AML-193 (cell line): ENCODE results near the gene C11orf21.

ENCODE experiments used
- DNase-seq, 2 experiments: peaks; one replicate each; lab custom pipeline; 2025; lab: John Stamatoyannopoulos, UW

C11orf21 gene

DNA sequence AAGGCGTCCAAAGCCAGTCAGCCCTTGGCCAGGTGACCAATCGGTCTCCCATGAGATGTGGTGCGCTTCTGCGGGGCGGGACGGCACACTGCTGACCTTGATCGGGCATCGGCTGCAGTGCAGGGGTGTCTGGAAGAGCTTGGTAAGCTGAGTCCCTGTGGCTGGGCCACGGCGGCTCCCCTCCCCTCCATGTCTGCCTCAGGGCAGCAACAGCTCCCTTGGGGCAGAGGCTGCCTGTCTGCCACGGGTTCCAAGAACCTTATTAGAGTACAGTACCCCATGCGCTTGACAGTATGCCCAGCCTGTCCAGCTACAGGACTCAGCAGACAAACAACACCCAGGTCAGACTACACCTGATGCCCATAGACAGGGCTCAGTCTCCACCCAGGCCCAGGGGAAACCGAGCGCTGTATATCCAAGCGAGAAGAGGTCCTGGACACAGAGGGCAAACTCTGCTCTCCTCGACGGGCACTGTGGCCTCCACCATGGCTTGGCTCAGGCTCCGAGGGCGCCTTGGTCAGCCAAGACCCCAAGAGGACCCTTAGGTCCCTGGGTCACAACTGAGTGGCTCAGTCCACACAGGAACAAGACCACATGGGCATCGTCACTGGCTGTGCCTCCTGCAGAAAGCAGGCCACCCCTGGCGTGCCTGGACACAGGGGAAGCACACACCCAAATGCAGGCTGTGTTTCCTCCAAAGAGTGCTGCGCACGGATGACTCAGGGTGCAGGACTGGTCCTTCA, 19.0 kb upstream of the C11orf21 start:
- no peak for DNase-seq

DNA sequence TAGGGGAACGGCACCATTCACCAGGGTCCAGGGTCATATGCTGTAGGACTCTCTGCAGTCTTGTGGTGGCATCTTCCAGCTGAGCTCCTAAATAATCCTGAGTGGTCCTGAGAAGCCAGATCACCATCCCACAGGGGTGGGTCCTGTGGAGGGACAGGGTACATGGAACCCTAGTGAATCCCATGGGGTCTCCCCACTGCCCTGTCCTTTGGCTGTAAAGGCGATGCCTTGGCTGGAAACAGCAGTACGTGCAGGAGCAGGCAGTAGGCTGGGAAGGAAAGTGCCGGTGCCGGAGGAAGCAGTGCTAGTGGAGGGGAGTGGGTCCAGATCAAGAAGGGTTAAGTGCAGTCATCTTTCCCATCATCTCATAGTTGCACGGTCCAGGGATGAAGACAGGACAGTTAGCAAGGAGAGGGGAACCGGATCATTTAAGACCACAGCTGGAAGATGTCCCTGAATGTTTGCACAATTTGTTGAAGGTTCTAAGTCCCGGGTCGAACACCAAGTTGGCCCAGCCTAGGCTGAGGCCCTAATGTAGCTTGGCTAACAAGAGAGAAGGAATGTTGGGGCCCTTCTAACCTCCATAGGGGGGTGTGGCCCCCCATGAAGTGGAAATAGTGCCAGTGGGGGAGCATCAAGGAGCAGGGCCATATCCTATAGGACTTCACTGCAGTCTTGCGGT, 18.2 kb upstream of the C11orf21 start:
- no peak for DNase-seq

- DNase-seq, result no peak
Measured at GRCh38 chr11:2318707-2319106, 17.0 kb upstream of the C11orf21 start.

DNA sequence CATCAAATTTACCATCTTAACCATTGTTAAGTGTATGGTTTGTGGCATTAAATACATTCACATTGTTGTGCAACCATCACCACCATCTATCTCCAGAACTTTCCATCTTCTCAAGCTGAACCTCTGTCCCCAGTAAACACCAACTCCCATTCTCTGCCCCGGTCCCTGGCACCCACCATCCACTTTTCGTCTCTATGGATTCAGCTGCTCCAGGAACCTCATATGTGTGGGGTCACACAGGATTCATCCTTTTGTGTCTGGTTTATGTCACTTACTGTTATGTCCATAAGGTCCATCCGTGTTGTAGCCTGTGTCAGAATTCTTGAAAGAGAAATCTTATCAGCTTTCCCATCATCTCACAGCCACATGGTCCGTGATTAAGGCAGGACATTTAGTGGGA, 16.4 kb upstream of the C11orf21 start:
- DNase-seq, result no peak

- DNase-seq, result no peak
Measured at GRCh38 chr11:2317354-2318050, 15.8 kb upstream of the C11orf21 start.

GRCh38 chr11:2316963-2317244, 15.2 kb upstream of the C11orf21 start:
- DNase-seq, result no peak

DNA sequence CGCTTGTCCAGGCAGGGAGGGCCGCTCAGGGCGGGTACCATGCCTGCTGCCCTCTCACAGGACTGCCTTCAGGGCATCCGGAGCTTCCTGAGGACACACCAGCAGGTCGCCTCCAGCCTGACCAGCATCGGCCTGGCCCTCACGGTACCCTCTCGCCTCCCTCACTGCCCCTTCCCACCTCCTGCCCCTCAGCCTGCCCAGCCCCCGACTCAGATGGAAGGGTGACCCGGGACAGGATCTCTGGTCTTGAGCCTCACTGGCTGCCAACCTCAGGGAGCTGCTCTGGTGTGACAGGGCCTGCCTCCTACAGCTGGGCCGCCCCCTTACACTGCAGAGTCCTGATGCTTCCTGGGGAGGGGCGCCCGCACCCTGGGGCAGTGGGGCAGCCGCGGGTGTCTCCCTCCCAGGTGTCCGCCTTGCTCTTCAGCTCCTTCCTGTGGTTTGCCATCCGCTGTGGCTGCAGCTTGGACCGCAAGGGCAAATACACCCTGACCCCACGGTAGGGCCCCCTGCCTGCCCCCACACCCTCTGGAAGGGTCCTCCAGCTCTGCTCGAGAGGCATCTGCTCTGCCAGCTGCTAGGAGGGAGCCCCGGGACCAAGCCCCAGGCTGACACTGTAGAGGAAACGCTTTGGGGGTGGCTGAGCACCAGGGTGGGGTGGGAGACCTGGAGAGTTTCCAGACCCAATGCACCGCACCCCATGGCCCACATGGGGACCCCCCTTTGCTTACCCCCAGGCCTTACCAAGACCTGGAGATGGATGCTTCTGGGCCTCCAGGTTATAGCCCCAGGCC, 14.6 kb upstream of the C11orf21 start:
- DNase-seq, result no peak

GRCh38 chr11:2315395-2316168, 13.9 kb upstream of the C11orf21 start:
- DNase-seq, result no peak

- DNase-seq, result no peak
Measured at GRCh38 chr11:2314525-2315394, 13.0 kb upstream of the C11orf21 start.

GRCh38 chr11:2314136-2314524, 12.4 kb upstream of the C11orf21 start:
- DNase-seq, result no peak

DNA sequence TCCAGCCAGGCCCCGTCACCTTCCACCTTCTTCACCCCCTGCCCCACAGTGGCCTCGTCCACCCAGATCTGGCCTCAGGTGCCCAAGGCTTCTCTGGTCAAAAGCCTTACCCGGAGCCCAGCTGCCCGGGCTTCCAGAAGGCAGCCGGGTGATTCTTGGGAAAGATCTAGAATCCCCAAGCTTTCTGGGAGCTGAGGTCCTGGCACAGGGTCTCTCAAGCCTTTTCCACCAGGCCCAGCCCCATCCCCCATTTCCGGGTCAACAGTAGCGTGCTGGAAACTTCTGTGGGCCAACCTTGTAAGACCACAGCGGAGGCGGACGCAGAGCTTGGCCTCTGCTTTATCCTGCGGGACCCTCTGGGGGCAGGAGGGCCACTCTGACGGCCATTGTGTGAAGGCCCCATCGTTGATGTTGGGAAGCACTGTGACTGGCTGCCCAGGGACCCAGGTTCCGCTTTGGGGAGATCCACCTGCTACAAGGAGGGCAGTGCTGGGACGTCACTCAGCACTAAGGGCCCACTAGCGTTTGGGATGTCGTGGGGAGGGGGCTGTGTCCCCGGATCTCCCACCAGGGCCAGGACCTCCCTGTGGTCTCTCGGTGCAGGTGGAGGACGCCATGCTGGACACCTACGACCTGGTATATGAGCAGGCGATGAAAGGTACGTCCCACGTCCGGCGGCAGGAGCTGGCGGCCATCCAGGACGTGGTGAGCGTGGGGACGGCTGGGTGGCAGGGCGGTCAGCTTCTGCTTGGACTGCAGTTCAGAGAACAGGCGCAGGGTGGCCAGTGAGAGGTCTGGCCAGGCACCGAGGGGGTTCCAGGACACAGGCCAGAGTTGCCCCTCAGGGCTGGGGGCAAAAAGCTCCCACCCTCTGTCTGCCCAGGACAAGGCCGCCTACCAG, 11.6 kb upstream of the C11orf21 start:
- no peak for DNase-seq

- DNase-seq, result no peak
Measured at GRCh38 chr11:2312232-2313042, 10.7 kb upstream of the C11orf21 start.

DNA sequence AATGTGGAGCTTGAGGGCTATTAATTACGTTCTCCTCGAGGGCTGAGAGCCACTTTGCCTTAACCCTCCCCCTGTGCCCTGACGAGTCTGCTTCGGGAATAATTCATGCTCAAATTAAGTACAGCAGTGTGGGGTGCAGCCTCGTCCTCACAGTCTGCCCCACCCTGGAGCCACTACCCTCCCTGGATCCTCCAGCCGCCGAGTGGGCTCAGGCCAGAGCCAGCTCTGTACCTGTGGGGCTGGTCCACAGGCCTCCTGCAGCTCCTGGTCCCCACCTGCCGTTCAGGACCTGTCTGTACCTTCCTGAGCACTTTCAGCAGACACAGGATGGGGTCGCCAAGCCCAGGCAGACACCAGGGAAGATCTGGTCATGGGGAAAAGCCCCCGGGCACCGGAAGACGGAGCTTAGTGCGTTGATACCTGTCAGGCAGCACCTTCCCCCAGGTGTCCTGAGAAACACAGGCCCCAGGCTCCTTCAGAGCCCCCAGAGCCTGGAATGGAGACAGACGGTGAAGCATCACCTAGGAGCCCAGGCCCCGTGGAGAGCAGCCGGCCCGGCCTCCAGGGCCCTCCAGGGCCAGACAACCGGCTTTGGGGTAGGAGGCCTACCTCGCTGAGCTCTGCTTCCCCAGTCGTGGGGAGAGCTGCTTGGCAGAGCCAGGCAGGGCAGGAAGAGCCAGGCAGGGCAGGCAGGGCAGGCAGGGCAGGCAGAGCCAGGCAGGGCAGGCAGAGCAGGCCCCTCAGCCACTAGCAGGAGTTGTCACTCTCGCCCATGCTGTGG, 9.8 kb upstream of the C11orf21 start:
- DNase-seq, result no peak

GRCh38 chr11:2310786-2311352, 9.2 kb upstream of the C11orf21 start:
- DNase-seq, result no peak

DNA sequence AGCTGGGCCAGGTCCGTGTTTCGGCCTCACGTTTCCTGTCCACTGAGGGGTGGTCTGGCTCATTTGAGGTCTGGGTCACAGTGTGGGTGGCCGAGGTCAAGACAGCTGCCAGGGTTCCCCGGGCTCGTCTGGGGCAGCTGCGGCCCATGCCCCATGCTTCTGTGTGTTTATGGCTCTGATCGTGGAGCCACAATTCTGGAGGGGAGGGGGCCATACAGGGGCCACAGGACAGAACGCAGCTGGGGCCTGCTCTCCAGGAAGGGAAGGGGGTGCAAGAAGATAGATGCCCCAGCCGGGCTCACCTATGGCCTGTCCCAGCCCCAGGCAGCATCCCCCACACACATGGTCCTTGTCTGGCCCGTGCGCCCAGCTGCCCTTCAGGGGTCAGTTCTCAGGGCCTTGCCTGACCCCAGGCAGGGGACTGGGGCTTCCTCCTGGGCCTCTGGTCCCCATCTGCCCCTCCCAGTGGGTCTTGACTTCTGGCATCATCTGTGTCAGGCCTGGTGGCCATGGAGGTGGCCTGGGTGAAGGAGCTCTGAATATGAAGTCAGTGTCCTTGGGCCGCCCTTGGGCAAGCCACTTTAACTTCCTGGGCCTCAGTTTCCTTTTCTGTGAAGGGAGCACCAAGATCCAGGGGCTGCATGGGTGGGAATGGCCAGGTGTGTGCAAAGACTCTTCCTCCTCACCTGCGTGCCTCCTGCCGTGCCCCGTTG, 8.5 kb upstream of the C11orf21 start:
- no peak for DNase-seq

DNA sequence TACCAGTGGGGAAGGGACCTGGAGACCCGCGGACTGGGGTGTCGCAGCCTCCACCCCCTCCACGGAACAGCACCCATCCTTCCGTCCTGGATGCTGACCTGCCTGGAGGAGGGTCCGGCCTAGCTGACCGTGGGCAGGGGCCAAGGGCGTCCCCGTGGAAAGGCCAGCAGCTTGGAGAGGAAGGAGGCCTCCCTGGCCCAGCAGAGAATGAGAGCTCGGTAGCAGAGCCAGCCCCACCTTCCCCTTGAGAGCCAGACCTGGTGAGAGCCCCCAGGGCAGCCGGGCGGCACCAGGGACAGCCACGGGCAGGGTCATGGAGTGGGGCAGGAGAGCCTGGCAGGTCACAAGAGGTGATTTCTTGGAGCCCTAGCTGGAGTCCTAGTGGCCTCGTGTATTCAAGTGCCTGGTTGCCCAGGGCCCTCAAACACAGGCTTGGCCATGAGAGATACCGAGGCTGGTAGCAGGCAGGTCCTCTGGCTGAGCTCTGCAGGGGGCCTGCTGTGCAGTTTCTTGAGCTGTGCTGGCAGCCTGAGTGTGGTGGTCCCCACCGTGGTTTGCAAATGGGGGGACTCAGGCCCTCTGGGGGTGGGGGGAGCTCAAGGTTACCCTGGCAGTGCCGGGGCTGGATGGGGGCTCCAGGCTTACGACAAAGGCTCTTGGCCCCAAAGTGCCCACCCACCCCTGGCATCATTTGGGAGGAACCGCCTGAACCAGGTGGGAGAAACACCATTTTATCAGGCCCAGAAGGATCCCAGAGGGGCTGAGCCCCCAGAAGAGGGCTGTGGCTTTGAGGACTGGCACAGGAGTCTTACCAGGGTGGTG, 7.7 kb upstream of the C11orf21 start:
- DNase-seq, result no peak
